ENCODE data around the gene IL3. TPM values are rescaled to one million over a fixed set of nuclear protein-coding genes. Genes with fewer than 3 reads are reported as not detected.
A peak's percentile ranks its signal among the peaks of the same experiment; 100 is the strongest.

The IL3 gene
- total RNA-seq, 6 donors from 2014 or later: not detected

DNA sequence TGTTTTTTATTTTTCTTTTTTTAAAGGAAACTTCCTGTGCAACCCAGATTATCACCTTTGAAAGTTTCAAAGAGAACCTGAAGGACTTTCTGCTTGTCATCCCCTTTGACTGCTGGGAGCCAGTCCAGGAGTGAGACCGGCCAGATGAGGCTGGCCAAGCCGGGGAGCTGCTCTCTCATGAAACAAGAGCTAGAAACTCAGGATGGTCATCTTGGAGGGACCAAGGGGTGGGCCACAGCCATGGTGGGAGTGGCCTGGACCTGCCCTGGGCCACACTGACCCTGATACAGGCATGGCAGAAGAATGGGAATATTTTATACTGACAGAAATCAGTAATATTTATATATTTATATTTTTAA, 15.2 kb downstream of the IL3 start:
- Histone ChIP-seq H3K4me3 (peak overlapping the region in 1 of 4 donors; percentile 27), H3K36me3 (no peaks in the 10 kb centered on the region), H3K27me3 (no peaks in the 10 kb centered on the region), H3K4me1 (peaks cover 0 to 40% (median 28%) of the 10 kb centered on the region in 4 donors), H3K9me3 (no peaks in the 10 kb centered on the region), H3K27ac (peak overlapping the region in 3 of 4 donors; percentile 79 to 87 (median 79))
- DNase-seq (no peak), ATAC-seq (ENCODE audit: low FRiP score in 2 of 2) (no peak)
- 74 to 97% methylated on average over 2 of the region's 2 CpGs for WGBS, 2 donors
- TF ChIP-seq EP300 (IDR thresholded peaks at IDR 0.05) (no peak), POLR2AphosphoS5 (IDR thresholded peaks at IDR 0.05) (no peak), POLR2A (IDR thresholded peaks at IDR 0.05) (no peak)
- TF ChIP-seq, protein P1, sequence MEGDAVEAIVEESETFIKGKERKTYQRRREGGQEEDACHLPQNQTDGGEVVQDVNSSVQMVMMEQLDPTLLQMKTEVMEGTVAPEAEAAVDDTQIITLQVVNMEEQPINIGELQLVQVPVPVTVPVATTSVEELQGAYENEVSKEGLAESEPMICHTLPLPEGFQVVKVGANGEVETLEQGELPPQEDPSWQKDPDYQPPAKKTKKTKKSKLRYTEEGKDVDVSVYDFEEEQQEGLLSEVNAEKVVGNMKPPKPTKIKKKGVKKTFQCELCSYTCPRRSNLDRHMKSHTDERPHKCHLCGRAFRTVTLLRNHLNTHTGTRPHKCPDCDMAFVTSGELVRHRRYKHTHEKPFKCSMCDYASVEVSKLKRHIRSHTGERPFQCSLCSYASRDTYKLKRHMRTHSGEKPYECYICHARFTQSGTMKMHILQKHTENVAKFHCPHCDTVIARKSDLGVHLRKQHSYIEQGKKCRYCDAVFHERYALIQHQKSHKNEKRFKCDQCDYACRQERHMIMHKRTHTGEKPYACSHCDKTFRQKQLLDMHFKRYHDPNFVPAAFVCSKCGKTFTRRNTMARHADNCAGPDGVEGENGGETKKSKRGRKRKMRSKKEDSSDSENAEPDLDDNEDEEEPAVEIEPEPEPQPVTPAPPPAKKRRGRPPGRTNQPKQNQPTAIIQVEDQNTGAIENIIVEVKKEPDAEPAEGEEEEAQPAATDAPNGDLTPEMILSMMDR (IDR thresholded peaks at IDR 0.05): no peak

DNA sequence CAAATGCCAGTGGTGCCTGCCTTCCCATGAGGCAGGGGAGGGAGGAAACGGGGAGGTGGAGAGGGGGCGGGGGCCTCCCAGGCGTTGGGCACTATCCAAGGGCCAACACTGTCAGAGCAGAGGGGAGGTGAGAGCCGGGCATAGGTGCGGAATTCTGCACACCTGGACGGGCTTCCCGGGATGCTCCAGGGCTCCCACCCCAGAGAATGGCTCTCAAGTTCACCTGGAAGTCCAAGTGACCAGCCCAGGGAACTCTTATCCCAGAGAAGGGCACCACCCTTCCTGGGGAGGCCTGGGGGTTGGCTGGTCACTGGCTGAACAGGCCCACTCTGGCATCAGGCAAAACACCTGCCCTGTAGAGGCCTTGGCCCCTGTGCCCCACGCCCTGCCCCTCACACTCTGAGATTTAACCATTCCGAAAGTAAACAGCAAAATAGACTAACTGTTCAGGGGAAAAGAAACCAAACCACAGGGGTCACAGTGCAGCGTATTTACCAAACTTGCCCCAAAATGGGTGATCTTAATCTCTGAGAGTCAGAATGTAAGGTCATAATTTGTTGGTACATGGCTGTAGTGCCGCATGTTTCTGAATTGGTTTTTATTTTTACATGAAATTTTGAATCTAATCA, 15.9 kb downstream of the IL3 start:
- Histone ChIP-seq H3K9me3 (no peaks in the 10 kb centered on the region), H3K4me1 (peaks cover 0 to 40% (median 28%) of the 10 kb centered on the region in 4 donors), H3K27me3 (no peaks in the 10 kb centered on the region), H3K36me3 (no peaks in the 10 kb centered on the region), H3K27ac (peak overlapping the region in 2 of 4 donors; percentile 60 to 87), H3K4me3 (peak overlapping the region in 1 of 4 donors; percentile 27)
- TF ChIP-seq, protein P1 (IDR thresholded peaks at IDR 0.05): no peak
- 79 to 89% methylated on average over 8 to 11 of the region's 11 CpGs for WGBS, 2 donors
- DNase-seq (no peak), ATAC-seq (ENCODE audit: low FRiP score in 2 of 2) (no peak)

DNA sequence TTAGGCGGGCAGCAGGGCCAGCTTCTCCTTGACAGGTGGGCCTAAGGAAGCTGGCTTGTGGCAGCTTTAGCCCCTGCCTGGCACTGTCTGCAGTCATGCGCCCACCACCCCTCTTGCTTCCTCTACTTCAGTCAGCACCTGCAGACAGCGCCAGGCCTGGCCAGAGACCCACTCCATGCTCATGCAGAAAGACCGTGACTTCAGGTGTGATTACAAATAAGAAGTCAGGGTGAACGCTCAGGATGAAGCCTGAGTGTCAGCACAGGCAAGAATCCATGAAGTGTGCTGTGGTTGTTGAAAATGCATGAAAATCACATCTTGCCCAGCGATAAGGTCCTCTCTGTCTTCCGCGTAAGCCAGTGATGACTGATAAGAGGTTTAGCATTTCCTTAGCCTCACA, 16.5 kb downstream of the IL3 start:
- no peak for TF ChIP-seq POLR2AphosphoS5 (IDR thresholded peaks at IDR 0.05)
- TF ChIP-seq, protein P1 (IDR thresholded peaks at IDR 0.05): no peak
- no peak for TF ChIP-seq EP300 (IDR thresholded peaks at IDR 0.05)
- TF ChIP-seq POLR2A (IDR thresholded peaks at IDR 0.05): no peak
- Histone ChIP-seq H3K4me3 (no peak overlapping the region), H3K27me3 (no peaks in the 10 kb centered on the region), H3K36me3 (no peaks in the 10 kb centered on the region), H3K4me1 (peaks cover 0 to 39% (median 28%) of the 10 kb centered on the region in 4 donors), H3K27ac (peak overlapping the region in 2 of 4 donors; percentile 60 to 87), H3K9me3 (no peaks in the 10 kb centered on the region)
- DNase-seq: no peak
- ATAC-seq (ENCODE audit: low FRiP score in 2 of 2): no peak
- WGBS, 2 donors: 94% methylated on average over 8 of the region's 8 CpGs

DNA sequence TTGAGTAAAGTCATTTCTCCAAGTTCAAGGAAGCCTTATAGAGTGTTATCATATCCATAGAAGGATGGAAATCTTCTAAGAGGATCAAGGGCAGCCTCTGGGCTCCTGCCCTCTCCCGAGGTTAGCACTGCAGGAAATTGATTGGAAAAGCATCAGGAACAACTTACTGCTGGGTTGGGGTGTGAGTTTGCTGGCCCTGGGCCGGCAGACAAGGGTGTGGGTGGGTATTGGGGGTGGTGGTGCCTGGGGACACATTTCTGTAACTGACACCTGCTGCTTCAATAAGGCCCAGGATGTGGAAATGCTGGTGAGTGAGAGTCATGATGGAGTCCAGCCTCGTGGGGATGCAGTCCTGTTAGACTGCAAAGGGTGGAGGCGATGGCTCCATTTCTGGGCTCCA, 18.6 kb downstream of the IL3 start:
- no peaks in the 10 kb centered on the region for H3K36me3 ChIP-seq
- 80 to 90% methylated on average over 1 to 4 of the region's 4 CpGs for WGBS, 2 donors
- TF ChIP-seq POLR2A (IDR thresholded peaks at IDR 0.05): no peak
- TF ChIP-seq, protein P1 (IDR thresholded peaks at IDR 0.05): no peak
- TF ChIP-seq EP300 (IDR thresholded peaks at IDR 0.05): no peak
- no peak for TF ChIP-seq POLR2AphosphoS5 (IDR thresholded peaks at IDR 0.05)
- H3K4me3 ChIP-seq: no peak overlapping the region
- peaks cover 0 to 22% (median 12%) of the 10 kb centered on the region in 4 donors for H3K4me1 ChIP-seq
- no peaks in the 10 kb centered on the region for H3K9me3 ChIP-seq
- no peaks in the 10 kb centered on the region for H3K27me3 ChIP-seq
- no peak overlapping the region for H3K27ac ChIP-seq
- DNase-seq (no peak), ATAC-seq (ENCODE audit: low FRiP score in 2 of 2) (no peak)

DNA sequence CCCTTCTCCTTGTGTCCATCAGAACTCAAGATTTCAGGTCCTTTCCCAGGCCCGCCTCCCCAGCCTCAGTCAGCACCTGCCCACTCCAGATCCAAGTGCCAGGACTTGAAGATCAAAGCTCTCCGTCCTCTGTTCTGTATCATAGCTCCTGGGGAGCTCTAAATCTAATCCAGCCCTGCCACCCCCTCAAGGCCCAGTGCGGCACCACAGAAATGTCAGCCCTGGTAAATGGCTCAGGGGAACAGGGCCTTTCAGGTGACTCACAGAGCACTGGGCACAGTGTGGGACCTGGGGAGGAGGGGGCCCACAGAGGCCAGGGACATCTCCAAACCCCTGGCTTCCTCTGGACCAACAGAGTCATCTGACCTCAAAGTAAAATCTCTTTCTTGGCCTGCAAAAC, 19.2 kb downstream of the IL3 start:
- no peaks in the 10 kb centered on the region for H3K9me3 ChIP-seq
- H3K4me3 ChIP-seq: no peak overlapping the region
- H3K27ac ChIP-seq: no peak overlapping the region
- 86 to 90% methylated on average over 2 to 3 of the region's 3 CpGs for WGBS, 2 donors
- ATAC-seq (ENCODE audit: low FRiP score in 2 of 2) (no peak), DNase-seq (no peak)
- TF ChIP-seq, protein P1 (IDR thresholded peaks at IDR 0.05): no peak
- TF ChIP-seq POLR2AphosphoS5 (IDR thresholded peaks at IDR 0.05) (no peak), EP300 (IDR thresholded peaks at IDR 0.05) (no peak), POLR2A (IDR thresholded peaks at IDR 0.05) (no peak)
- H3K36me3 ChIP-seq: no peaks in the 10 kb centered on the region
- no peaks in the 10 kb centered on the region for H3K27me3 ChIP-seq
- H3K4me1 ChIP-seq: peaks cover 0 to 17% (median 7%) of the 10 kb centered on the region in 4 donors
